ENCODE measurements around the gene ALPP. TPM values are rescaled to one million over a fixed set of nuclear protein-coding genes. Genes with fewer than 3 reads are reported as not detected.
"Not testable (repeated sequence)": the region's sequence is repeated elsewhere in the genome, so short reads cannot be mapped to it uniquely, and the experiment has no call there.

ALPP gene
- total RNA-seq, 1 experiment from 2014 or later = 0.20 TPM

DNA sequence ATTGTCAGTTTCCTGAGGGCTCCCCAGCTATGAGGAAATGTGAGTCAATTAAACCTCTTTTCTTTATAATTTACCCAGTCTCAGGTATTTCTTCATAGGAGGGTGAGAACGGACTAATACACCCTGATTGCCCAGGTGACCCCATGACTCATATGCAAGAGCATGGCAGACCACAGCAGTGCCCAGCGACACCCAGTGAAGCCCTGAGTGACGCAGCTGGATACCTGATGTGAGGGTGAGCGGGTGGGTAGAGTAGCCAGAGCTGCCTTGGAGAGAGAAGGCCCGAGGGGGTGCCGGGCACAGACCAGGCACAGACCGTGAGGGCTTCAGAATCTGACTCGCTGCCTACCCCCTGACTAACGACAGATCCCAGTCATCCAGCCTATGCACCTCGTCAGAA, 43.5 kb downstream of the ALPP start:
- TF ChIP-seq, protein P1, sequence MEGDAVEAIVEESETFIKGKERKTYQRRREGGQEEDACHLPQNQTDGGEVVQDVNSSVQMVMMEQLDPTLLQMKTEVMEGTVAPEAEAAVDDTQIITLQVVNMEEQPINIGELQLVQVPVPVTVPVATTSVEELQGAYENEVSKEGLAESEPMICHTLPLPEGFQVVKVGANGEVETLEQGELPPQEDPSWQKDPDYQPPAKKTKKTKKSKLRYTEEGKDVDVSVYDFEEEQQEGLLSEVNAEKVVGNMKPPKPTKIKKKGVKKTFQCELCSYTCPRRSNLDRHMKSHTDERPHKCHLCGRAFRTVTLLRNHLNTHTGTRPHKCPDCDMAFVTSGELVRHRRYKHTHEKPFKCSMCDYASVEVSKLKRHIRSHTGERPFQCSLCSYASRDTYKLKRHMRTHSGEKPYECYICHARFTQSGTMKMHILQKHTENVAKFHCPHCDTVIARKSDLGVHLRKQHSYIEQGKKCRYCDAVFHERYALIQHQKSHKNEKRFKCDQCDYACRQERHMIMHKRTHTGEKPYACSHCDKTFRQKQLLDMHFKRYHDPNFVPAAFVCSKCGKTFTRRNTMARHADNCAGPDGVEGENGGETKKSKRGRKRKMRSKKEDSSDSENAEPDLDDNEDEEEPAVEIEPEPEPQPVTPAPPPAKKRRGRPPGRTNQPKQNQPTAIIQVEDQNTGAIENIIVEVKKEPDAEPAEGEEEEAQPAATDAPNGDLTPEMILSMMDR (conservative IDR thresholded peaks at IDR 0.05) = no peak
- no peaks in the 10 kb centered on the region for H3K79me2 ChIP-seq (ENCODE audit: insufficient read depth, low read length)
- no peak overlapping the region for H4K5ac ChIP-seq (ENCODE audit: insufficient read length, low read depth, low read length)
- no peak overlapping the region for H4K8ac ChIP-seq (replicated peaks; ENCODE audit: insufficient read length, low read depth, low read length)
- no peak overlapping the region for H2BK5ac ChIP-seq (ENCODE audit: insufficient read length, low read length)
- H3K4me1 ChIP-seq (ENCODE audit: insufficient read depth, low read length) = peaks cover 8% of the 10 kb centered on the region; the same call in 1 of the 2 replicates
- no peak overlapping the region for H2AFZ ChIP-seq (ENCODE audit: low read length)
- H3K4me2 ChIP-seq (ENCODE audit: insufficient read depth, insufficient read length, low read length) = no peak overlapping the region
- peak overlapping the region; percentile 77 for H3K14ac ChIP-seq (ENCODE audit: insufficient read depth, low read length)
- no peak overlapping the region for H3K9ac ChIP-seq (ENCODE audit: extremely low read depth, insufficient read length, low read length)
- no CpG with 5 or more reads among the region's 10 CpGs for WGBS (ENCODE audit: extremely low coverage, insufficient read length, low lambda C conversion rate)
- H2BK15ac ChIP-seq (ENCODE audit: low read depth, low read length) = no peak overlapping the region
- no peak overlapping the region for H3K27ac ChIP-seq (ENCODE audit: insufficient read length, low read depth, low read length)
- Mint-ChIP-seq H3K27me3 (ENCODE audit: low read depth) (peaks cover 50% of the 10 kb centered on the region), H3K9me3 (peaks cover 14% of the 10 kb centered on the region in 2 experiments), H3K4me3 (peak overlapping the region; percentile 68 to 84; a peak in 4 of 5 replicates), H3K4me1 (peaks cover 54 to 56% of the 10 kb centered on the region in 2 experiments), H3K27ac (peak overlapping the region in 2 of 3 experiments; percentile 96 to 97; a peak in 5 of 7 replicates), H3K36me3 (ENCODE audit: insufficient read depth in 1 of 3, low read depth in 3 of 3) (peaks cover 9 to 43% (median 29%) of the 10 kb centered on the region in 3 experiments)
- no peaks in the 10 kb centered on the region for H3K9me3 ChIP-seq (ENCODE audit: control insufficient read depth, low read depth, low read length)
- no peak overlapping the region for H3T11ph ChIP-seq (ENCODE audit: low read length)
- no peak overlapping the region; the same call in 1 of the 2 replicates for H3K4ac ChIP-seq (ENCODE audit: low read depth, low read length)
- no peak overlapping the region for H2BK12ac ChIP-seq (ENCODE audit: insufficient read length, low read depth, low read length)
- H3K56ac ChIP-seq (ENCODE audit: insufficient read length, low read depth, low read length) = no peak overlapping the region
- peak overlapping the region; percentile 84 for H3K18ac ChIP-seq (ENCODE audit: insufficient read length, low read depth, low read length)
- H2BK20ac ChIP-seq (ENCODE audit: low read depth, low read length, poor library complexity, severe bottlenecking) = no peak overlapping the region
- H3K23me2 ChIP-seq (ENCODE audit: insufficient read length, low read depth, low read length, poor library complexity, severe bottlenecking) = peaks cover 23% of the 10 kb centered on the region
- peaks cover 3% of the 10 kb centered on the region for H4K20me1 ChIP-seq (ENCODE audit: control insufficient read depth, insufficient read depth, insufficient read length)
- H2BK120ac ChIP-seq (ENCODE audit: low read depth, low read length, poor library complexity, severe bottlenecking) = no peak overlapping the region
- H3K79me1 ChIP-seq (ENCODE audit: insufficient read depth, low read depth, low read length, poor library complexity, severe bottlenecking) = no peaks in the 10 kb centered on the region
- no peak overlapping the region for H3K23ac ChIP-seq (ENCODE audit: insufficient read length, low read depth, low read length)
- H4K91ac ChIP-seq (ENCODE audit: insufficient read length, low read depth, low read length) = peak overlapping the region; percentile 72
- peak overlapping the region; percentile 54 for H2AK5ac ChIP-seq (ENCODE audit: insufficient read length, low read length)
- H3K27me3 ChIP-seq (ENCODE audit: insufficient read depth, low read length) = peaks cover 28% of the 10 kb centered on the region; the same call in 1 of the 2 replicates
- peak; percentile 32 for DNase-seq

DNA sequence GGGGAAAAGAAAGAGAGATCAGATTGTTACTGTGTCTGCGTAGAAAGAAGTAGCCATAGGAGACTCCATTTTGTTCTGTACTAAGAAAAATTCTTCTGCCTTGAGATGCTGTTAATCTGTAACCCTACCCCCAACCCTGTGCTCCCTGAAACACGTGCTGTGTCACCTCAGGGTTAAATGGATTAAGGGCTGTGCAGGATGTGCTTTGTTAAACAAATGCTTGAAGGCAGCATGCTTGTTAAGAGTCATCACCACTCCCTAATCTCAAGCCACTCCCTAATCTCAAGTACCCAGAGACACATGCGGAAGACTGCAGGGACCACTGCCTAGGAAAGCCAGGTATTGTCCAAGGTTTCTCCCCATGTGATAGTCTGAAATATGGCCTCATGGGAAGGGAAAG, 44.4 kb downstream of the ALPP start:
- WGBS (ENCODE audit: extremely low coverage, insufficient read length, low lambda C conversion rate) = no CpG with 5 or more reads among the region's 3 CpGs
- not testable (repeated sequence) for H3K9me3 ChIP-seq (ENCODE audit: control insufficient read depth, low read depth, low read length); H3K79me2 ChIP-seq (ENCODE audit: insufficient read depth, low read length); H2AK5ac ChIP-seq (ENCODE audit: insufficient read length, low read length); H3K56ac ChIP-seq (ENCODE audit: insufficient read length, low read depth, low read length); H4K5ac ChIP-seq (ENCODE audit: insufficient read length, low read depth, low read length); H2BK5ac ChIP-seq (ENCODE audit: insufficient read length, low read length); H3K79me1 ChIP-seq (ENCODE audit: insufficient read depth, low read depth, low read length, poor library complexity, severe bottlenecking); H3K23ac ChIP-seq (ENCODE audit: insufficient read length, low read depth, low read length); H4K20me1 ChIP-seq (ENCODE audit: control insufficient read depth, insufficient read depth, insufficient read length); H3K14ac ChIP-seq (ENCODE audit: insufficient read depth, low read length); H2BK120ac ChIP-seq (ENCODE audit: low read depth, low read length, poor library complexity, severe bottlenecking); H2AFZ ChIP-seq (ENCODE audit: low read length); H3K4ac ChIP-seq (ENCODE audit: low read depth, low read length); H3K9ac ChIP-seq (ENCODE audit: extremely low read depth, insufficient read length, low read length); H3K4me1 ChIP-seq (ENCODE audit: insufficient read depth, low read length); H4K8ac ChIP-seq (replicated peaks; ENCODE audit: insufficient read length, low read depth, low read length); H2BK20ac ChIP-seq (ENCODE audit: low read depth, low read length, poor library complexity, severe bottlenecking); H3T11ph ChIP-seq (ENCODE audit: low read length); H2BK12ac ChIP-seq (ENCODE audit: insufficient read length, low read depth, low read length); H2BK15ac ChIP-seq (ENCODE audit: low read depth, low read length)
- Mint-ChIP-seq H3K27ac (peak overlapping the region; percentile 66 to 97 (median 96); a peak in 6 of 7 replicates), H3K36me3 (ENCODE audit: insufficient read depth in 1 of 3, low read depth in 3 of 3) (peaks cover 9 to 34% (median 23%) of the 10 kb centered on the region in 3 experiments), H3K4me3 (peak overlapping the region; percentile 41 to 69), H3K9me3 (peaks cover 14% of the 10 kb centered on the region in 2 experiments), H3K4me1 (peaks cover 52 to 54% of the 10 kb centered on the region in 2 experiments), H3K27me3 (ENCODE audit: low read depth) (peaks cover 40% of the 10 kb centered on the region)
- DNase-seq = peak; percentile 51
- Histone ChIP-seq H3K18ac (ENCODE audit: insufficient read length, low read depth, low read length) (peak overlapping the region; percentile 84), H3K4me2 (ENCODE audit: insufficient read depth, insufficient read length, low read length) (peak overlapping the region; percentile 40), H3K23me2 (ENCODE audit: insufficient read length, low read depth, low read length, poor library complexity, severe bottlenecking) (peaks cover 23% of the 10 kb centered on the region), H3K27ac (ENCODE audit: insufficient read length, low read depth, low read length) (peak overlapping the region; percentile 59), H3K27me3 (ENCODE audit: insufficient read depth, low read length) (peaks cover 28% of the 10 kb centered on the region; the same call in 1 of the 2 replicates), H4K91ac (ENCODE audit: insufficient read length, low read depth, low read length) (peak overlapping the region; percentile 72)

All from H9 (cell line).